GM19023 (cell line): ENCODE data around the gene CDCA5.
A peak's percentile ranks its signal among the peaks of the same experiment; 100 is the strongest.

Source experiments
- ATAC-seq: cut with Tn5 transposase; IDR thresholded peaks from one replicate; pipeline ENCODE4 v1.9.1; 2021; ENCODE audit warnings: mild to moderate bottlenecking, moderate library complexity; ENCODE audit not compliant: unreplicated experiment

Gene CDCA5

GRCh38 chr11:65051398-65051858, 32.4 kb downstream of the CDCA5 start:
- ATAC-seq: no peak

GRCh38 chr11:65047581-65048422, 36.0 kb downstream of the CDCA5 start:
- no peak for ATAC-seq

GRCh38 chr11:65045728-65046127, 38.1 kb downstream of the CDCA5 start:
- no peak for ATAC-seq

- no peak for ATAC-seq
Observed at GRCh38 chr11:65045061-65045460, 38.8 kb downstream of the CDCA5 start.

- no peak for ATAC-seq
Observed at GRCh38 chr11:65043881-65044501, 39.8 kb downstream of the CDCA5 start.

GRCh38 chr11:65042891-65043290, 40.9 kb downstream of the CDCA5 start:
- ATAC-seq: no peak

- ATAC-seq: peak; percentile 89
Observed at GRCh38 chr11:65040847-65041622, 42.8 kb downstream of the CDCA5 start, which contains the start of gene SAC3D1. SAC3D1 (plus strand) TSS chr11:65041210; CDS start chr11:65041293, 83 bp downstream.

GRCh38 chr11:65040520-65040846, 43.4 kb downstream of the CDCA5 start:
- no peak for ATAC-seq

- no peak for ATAC-seq
Observed at GRCh38 chr11:65036931-65037330, 46.9 kb downstream of the CDCA5 start.

GRCh38 chr11:65035579-65035978, 48.3 kb downstream of the CDCA5 start:
- ATAC-seq: no peak

GRCh38 chr11:65034423-65034822, 49.4 kb downstream of the CDCA5 start:
- ATAC-seq: no peak

GRCh38 chr11:65032216-65032615, 51.6 kb downstream of the CDCA5 start:
- ATAC-seq: no peak
